HG02623 (cell line): Measurements from ENCODE around the gene GSTM3.
"Not testable (repeated sequence)": the region's sequence is repeated elsewhere in the genome, so short reads cannot be mapped to it uniquely, and the experiment has no call there.

Source experiments
- ATAC-seq: cut with Tn5 transposase; IDR thresholded peaks from one replicate; pipeline ENCODE4 v1.9.1; 2021; ENCODE audit warnings: moderate library complexity; ENCODE audit not compliant: unreplicated experiment

GSTM3 gene

GRCh38 chr1:109732390-109732881 is 8.4 kb downstream of the GSTM3 start:
- ATAC-seq: no peak

DNA sequence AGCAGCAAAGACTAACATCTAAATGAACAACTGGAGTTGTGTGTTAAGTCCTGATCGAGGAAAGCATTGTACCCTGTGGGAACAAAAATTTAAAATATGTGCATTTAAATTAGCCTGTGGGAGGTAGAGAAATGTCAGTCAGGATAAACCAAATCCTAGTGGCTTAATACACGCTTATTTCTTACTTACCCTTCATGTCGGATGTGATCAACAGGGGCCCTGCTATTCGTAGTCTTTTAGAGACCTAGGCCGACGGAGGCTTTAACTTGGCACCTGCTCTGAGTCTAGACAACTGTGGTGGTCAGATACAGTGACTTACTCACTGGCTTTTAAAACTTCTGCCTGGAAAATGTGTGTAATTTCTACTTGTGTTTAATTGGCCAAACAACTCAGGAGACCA is 10.2 kb downstream of the GSTM3 start:
- ATAC-seq: no peak

GRCh38 chr1:109728870-109729269 is 12.0 kb downstream of the GSTM3 start:
- no peak for ATAC-seq

- no peak for ATAC-seq
Observed at GRCh38 chr1:109726728-109727373, 14.0 kb downstream of the GSTM3 start.

DNA sequence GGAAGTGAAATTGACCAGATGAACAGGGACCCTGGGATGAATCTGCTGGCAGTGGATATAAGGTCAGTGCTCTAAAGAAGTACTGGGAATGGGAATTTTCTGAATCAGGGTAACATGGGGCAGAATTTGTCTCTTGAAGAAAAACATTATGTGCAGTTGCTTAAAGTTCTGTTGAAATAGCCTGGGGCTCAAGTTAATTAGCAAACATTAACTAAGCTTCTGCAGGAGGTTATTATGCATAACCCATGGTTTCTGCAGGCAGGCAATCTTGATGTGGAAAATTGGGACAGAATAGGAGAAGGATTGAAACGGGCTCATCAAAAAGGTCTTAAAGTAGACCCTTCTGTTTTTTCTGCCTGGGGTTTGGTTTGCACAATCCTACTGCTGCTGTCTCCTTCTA is 14.8 kb downstream of the GSTM3 start:
- ATAC-seq: no peak

- ATAC-seq: no peak
Observed at GRCh38 chr1:109725510-109725909, 15.3 kb downstream of the GSTM3 start.

DNA sequence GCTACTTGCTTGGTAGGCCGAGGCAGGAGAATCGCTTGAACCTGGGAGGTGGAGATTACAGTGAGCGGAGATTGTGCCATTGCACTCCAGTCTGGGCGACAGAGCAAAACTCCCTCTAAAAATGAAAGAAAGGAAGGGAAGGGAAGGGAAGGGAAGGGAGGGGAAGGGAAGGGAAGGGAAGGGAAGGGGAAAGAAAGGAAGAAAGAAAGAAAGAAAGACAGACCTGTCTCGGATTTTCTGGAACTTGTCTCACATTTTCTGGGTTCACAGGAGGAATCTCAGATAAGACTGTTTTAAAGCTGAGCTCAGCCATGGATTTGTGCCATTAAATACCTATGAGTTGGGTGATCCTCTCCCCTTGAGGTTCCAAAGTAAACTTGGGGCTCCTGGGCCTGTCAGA is 15.9 kb downstream of the GSTM3 start:
- no peak for ATAC-seq

- ATAC-seq: no peak
Observed at GRCh38 chr1:109722908-109723691, 17.7 kb downstream of the GSTM3 start.

- ATAC-seq: no peak
Observed at GRCh38 chr1:109721971-109722370, 18.9 kb downstream of the GSTM3 start.

- ATAC-seq: no peak
Observed at GRCh38 chr1:109721042-109721441, 19.8 kb downstream of the GSTM3 start.

- ATAC-seq: no peak
Observed at GRCh38 chr1:109719337-109719837, 21.5 kb downstream of the GSTM3 start.

GRCh38 chr1:109718495-109718894 is 22.3 kb downstream of the GSTM3 start:
- no peak for ATAC-seq

GRCh38 chr1:109717729-109718128 is 23.1 kb downstream of the GSTM3 start:
- no peak for ATAC-seq

DNA sequence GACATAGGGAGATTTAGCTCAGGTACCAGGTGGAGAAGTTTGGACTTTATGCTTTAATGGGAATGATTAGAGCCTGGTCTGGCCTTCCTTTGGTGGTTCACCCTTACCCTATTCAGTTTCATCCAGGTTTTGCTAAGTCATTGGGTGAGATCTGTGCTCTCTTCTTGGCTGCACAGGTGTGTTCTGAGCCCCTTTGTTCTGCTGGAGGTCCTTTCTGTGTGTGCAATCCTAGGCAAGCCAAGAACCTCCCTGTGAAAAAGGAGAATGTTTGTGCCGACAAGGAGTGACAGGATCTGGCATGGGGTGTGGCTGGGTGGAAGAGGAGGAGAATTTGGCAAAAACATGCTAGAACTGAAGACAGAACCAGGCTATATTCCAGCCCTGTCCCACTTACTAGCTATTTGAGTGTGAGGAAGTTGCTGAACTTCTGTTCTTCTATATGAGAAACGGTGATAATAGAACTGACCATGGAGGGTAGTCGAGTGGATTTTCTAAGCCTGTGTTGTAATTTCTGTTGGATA is 24.2 kb downstream of the GSTM3 start:
- ATAC-seq: no peak

DNA sequence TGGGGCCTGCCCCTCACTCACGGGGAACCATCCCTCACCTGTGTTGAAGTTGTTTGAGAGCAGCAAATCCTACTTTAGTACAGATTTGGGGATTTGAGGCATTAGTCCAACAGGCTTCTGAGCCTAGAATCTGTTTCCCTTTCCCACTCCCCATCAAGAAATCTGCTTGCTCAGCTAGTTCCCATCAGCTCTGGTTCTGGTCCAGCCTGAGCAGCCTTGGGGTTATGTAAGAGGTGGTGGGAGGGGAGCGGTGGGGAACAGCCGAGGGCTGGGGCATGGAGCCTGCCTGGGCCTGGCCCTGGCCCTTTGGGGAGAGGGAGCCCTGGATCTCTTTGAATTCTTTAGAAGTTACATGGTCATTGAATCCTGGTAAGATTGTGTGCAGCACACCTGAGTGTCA is 24.7 kb downstream of the GSTM3 start:
- no peak for ATAC-seq

GRCh38 chr1:109714661-109715372 is 26.0 kb downstream of the GSTM3 start:
- ATAC-seq: no peak

GRCh38 chr1:109713636-109714035 is 27.2 kb downstream of the GSTM3 start:
- ATAC-seq: no peak

GRCh38 chr1:109712321-109712864 is 28.4 kb downstream of the GSTM3 start:
- ATAC-seq: no peak

- not testable (repeated sequence) for ATAC-seq
Observed at GRCh38 chr1:109711593-109712320, 29.1 kb downstream of the GSTM3 start, which contains the start of gene GSTM5. Gene GSTM5 (plus strand): TSS chr1:109712251. CDS start chr1:109712313, 62 bp downstream.

- ATAC-seq: not testable (repeated sequence)
Observed at GRCh38 chr1:109709822-109710221, 31.0 kb downstream of the GSTM3 start.
